GM18511 (cell line): ENCODE data around the gene EVX2.

Experiments used
- ATAC-seq: cut with Tn5 transposase; IDR thresholded peaks from one replicate; pipeline ENCODE4 v1.9.1; 2021; ENCODE audit warnings: mild to moderate bottlenecking, moderate library complexity; ENCODE audit not compliant: unreplicated experiment

Gene EVX2

DNA sequence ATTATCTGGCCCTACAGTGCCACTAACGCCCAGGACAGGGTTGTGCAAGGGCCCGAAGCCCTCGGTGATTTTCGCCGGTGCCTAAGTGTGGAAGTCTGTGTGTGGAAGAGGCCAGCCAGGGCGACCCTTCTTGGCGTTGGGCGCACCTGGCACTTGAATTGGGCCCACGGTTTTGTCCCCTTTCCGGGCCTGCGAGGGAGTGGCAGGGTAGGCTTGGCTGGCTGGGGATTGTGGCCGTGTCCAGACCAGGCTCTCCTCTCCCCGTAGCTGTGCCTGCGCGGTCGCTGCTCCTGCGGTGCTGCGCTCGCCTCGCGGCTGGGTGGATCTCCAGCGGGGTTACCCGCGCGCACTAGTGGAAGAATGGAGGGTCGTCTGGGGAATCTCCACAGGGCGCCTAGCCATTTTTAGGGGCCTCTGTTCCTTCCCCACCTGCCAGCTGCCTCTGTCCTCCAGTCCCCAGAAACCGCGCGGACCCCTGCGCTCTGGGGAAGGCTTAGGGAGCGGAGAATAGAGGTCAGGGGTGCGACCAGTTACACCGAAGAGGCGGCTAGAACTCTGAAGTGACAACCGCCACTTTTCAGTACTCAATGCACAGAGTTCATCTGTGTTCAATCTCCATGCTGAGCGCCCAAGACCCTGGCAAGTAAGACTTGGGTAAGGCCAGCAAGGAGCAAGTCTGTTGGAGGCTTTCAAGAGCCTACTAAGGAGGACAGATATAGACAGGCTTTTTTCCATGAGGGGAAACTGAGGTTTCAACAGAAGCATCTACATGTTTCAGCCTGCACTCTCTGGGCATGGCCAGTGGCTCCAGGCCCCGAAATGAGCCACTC, 16.0 kb downstream of the EVX2 start:
- no peak for ATAC-seq

DNA sequence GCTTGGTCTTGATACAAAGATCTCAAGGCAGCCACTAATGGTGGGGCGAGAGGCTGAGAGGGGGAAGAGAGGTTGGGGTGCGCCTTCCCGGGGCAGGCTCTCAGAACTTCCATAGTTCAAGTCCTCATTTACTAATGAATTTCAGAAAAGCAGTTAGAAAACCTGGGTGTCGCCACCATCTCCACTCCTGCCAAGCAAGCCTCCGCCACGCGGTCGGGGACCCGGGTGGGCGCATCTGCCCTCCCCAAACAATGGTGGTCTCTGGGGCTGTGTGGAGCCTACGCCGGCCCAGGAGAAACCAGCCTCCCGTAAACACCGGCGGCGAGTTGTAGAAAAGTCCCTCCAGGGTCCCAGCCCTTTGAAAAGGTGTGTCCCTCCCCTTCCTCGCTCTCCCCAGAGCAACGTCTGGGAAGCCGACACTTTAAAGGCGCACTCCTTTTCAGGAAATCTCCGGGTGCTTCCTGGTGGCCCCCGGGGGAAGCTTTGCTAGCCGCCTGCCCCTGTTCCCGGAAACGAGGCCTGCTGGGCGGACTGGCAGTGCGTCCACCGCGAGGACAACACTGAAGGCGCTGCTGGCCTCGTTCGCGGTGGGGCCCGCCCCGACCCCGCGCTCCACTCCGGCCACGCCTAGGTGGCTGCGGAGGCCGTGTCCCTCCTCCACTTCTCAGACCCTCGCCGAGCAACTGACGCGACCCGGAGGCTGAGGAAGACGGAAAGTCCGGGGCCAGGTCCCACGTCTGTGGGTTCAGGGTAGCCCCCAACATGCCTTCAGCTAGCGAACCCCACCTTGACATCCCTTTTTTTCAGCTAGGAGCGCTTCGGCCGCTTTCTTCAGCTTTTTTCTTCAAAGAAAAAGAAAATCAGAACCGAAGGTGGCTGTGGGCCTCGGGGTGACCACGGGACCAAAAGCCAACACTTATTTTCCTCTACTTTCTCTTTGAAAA, 16.8 kb downstream of the EVX2 start:
- no peak for ATAC-seq

DNA sequence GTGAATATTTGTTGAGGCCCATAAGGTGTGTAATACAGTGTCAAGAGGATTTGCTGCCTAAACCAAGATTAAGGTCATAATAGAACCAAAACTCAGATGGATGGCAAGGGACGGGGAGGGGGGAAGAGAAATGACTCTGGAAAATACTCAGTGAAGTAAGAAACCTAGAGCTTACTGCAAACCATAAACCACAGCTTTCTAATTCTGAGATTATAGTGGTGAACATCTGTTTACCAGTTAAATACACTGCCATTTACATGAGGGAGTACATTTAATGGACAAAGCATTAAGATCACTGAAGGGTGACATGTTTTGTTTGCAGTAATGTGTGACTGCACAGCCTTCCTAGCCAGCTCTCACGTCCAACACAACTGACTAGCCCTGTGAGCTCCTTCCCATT, 19.8 kb downstream of the EVX2 start:
- no peak for ATAC-seq

DNA sequence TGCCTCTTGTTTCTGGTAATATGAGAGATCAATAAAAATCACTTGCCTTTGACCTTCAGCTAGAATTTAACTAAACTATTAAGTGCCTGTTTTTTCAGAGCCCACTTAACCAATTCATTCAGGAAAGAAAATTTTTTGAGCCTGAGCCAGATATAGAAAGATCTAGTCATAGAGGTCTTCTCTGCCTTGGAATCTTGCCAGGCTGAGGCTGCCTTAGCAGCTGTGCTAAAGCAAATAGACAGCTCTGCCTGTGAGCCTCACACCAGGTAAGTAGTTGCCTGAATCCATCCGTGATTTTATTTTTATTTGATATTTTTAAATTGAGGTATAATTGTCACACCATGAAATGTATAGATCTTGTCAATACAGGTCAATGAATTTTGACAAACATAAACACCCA, 27.4 kb downstream of the EVX2 start:
- ATAC-seq = no peak

DNA sequence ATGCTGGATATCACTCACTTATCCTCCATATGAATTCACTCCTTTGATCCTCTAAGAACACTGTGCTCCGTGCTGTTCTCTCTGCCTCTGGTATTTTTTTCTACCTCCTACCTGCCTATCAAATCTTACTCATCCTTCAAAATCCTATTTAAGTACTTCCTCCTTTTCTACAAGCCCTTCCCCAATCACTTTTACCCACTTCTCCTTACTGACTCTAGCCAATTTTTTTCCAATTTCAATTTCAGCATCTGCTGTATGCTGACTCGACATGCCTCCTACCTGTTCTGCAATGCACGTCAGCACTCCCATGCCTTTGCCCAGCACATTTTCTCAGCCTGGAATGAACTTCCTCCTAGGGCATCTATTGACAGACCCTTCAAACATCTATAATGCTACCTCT, 44.4 kb downstream of the EVX2 start:
- ATAC-seq = no peak

DNA sequence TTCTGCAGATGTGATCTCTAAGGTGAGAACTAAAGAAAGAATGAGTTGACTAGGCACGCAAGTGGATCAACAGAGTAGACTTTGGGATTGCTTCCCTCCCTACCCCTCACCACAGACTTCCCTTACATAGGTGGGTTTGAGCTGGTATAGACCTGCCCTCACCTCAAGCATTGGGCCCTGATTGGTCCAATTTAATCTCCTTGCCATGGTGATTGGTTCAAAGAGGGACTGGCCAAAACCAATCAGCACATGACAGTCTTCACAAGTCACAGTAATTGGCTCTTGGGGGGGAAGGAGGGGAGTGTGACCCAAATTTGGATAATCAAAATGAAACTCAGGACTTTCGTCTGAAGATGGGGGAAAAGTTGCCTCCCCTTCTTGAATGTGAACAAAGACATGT, 45.1 kb downstream of the EVX2 start:
- ATAC-seq = no peak

DNA sequence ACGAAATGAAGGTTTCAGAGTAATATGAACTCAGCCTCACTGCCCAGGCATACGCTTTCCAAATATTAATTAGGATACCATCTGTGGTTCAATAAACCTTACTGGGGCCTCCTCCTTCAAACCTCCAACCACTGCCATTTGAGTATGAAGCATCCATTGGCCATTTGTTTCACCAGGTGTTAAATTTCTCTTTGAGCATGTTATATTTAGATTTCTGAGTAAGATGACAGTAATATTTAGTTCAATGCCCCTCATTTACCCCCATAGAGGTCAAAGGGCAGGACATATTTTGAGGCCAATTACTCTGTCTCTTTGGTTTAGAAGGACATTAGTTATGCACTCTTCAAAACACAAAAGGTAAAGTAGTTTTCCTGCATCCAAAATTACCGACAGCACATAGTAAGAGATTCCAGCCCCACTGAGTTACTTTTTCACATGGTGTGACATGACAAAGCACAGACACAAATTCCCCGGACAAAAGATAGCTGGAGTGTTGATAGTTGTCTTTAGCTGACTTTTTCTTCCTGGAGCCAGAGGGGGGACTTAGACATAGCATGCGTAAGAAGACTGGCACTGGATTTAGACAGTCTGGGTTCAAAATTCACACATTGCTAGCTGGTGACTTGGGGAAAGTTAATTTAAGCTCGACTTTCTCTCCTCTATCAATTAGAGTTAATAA, 48.6 kb downstream of the EVX2 start:
- no peak for ATAC-seq

DNA sequence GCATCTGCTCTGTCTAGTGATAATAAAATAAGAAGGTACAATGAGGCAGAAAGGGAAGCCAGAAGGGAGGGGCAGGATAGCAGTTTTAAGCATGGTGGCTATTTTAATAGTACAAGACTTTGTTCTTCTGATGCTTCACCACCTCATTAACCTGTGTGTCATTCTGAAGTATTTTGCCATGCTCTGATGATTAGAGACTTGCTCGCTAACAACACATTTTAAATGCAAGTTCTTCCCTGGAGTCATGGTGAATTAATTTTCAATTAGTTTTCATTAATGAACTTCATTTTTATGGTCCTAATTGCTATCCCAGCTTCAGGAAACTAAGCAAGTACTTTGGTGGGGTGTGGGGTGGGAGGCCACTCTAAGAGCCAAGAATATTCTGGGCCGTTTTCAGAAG, 56.0 kb downstream of the EVX2 start:
- ATAC-seq = no peak
